ENCODE results near the gene NUDT17. TPM values are rescaled to one million over a fixed set of nuclear protein-coding genes. Genes with fewer than 3 reads are reported as not detected.

The NUDT17 gene
- total RNA-seq, 1 experiment from 2014 or later: 3.0 TPM

GRCh38 chr1:145889722-145890121 lies 44.3 kb downstream of the NUDT17 start:
- Histone ChIP-seq H3F3A (ENCODE audit: low read length, unreplicated experiment) (peaks cover 10% of the 10 kb centered on the region), H3K9ac (ENCODE audit: low read length) (no peak overlapping the region), H3K9me2 (replicated peaks; ENCODE audit: low read length) (no peaks in the 10 kb centered on the region), H3K79me2 (ENCODE audit: low read length) (no peaks in the 10 kb centered on the region), H2AFZ (ENCODE audit: low read length) (no peak overlapping the region), H3K4me1 (ENCODE audit: insufficient read depth, low read length) (peaks cover 54% of the 10 kb centered on the region), H3K27ac (ENCODE audit: low read length) (peak overlapping the region; percentile 95; the same call in 1 of the 2 replicates), H3K4me2 (ENCODE audit: low read length) (no peak overlapping the region), H3K27me3 (ENCODE audit: low read length) (no peaks in the 10 kb centered on the region), H3K9me3 (ENCODE audit: low read length) (no peaks in the 10 kb centered on the region), H3K36me3 (ENCODE audit: low read depth, low read length) (no peaks in the 10 kb centered on the region), H3K4me3 (ENCODE audit: low read length) (no peak overlapping the region), H4K20me1 (ENCODE audit: low read length) (no peaks in the 10 kb centered on the region)
- no TSS peak for BruUV-seq (replicated peaks)
- TF ChIP-seq, protein P1, sequence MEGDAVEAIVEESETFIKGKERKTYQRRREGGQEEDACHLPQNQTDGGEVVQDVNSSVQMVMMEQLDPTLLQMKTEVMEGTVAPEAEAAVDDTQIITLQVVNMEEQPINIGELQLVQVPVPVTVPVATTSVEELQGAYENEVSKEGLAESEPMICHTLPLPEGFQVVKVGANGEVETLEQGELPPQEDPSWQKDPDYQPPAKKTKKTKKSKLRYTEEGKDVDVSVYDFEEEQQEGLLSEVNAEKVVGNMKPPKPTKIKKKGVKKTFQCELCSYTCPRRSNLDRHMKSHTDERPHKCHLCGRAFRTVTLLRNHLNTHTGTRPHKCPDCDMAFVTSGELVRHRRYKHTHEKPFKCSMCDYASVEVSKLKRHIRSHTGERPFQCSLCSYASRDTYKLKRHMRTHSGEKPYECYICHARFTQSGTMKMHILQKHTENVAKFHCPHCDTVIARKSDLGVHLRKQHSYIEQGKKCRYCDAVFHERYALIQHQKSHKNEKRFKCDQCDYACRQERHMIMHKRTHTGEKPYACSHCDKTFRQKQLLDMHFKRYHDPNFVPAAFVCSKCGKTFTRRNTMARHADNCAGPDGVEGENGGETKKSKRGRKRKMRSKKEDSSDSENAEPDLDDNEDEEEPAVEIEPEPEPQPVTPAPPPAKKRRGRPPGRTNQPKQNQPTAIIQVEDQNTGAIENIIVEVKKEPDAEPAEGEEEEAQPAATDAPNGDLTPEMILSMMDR (conservative IDR thresholded peaks at IDR 0.05; ENCODE audit: low read depth, low read length): no peak
- TF ChIP-seq EZH2phosphoT487 (IDR thresholded peaks at IDR 0.05; ENCODE audit: borderline replicate concordance, low read length) (no peak), EZH2 (IDR thresholded peaks at IDR 0.05; ENCODE audit: low read length, unreplicated experiment) (no peak)
- ATAC-seq: no peak
- intact Hi-C loops (cut with micrococcal nuclease): no loop called here
- POLR2A ChIA-PET (ENCODE audit: unreplicated experiment): no interaction called here
- CTCF ChIA-PET: no interaction called here
- peak; percentile 15 for DNase-seq

DNA sequence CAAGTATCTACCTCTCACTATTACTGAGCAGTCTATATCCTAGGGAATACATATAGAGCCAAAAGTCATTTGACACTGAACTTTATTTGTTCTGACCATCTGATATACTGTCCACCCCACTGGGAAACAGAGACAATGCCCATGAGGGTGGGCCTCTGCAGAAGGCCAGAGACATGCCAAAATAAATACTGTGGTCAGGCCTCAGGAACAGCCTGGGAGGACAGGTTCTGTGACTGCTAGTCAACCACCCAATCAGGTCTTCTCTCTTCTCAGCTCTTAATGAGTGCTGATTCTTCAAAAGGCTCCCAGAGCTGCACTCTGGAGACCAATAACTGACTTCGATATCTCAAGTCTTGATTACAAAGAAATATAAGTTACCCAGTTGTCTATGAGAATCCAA lies 45.7 kb downstream of the NUDT17 start:
- Histone ChIP-seq H3K4me1 (ENCODE audit: insufficient read depth, low read length) (peaks cover 48% of the 10 kb centered on the region), H3K36me3 (ENCODE audit: low read depth, low read length) (no peaks in the 10 kb centered on the region), H3K9me3 (ENCODE audit: low read length) (no peaks in the 10 kb centered on the region), H4K20me1 (ENCODE audit: low read length) (no peaks in the 10 kb centered on the region), H2AFZ (ENCODE audit: low read length) (peak overlapping the region; percentile 48), H3F3A (ENCODE audit: low read length, unreplicated experiment) (peaks cover 10% of the 10 kb centered on the region), H3K9ac (ENCODE audit: low read length) (peak overlapping the region; percentile 75), H3K4me3 (ENCODE audit: low read length) (peak overlapping the region; percentile 50), H3K79me2 (ENCODE audit: low read length) (no peaks in the 10 kb centered on the region), H3K4me2 (ENCODE audit: low read length) (peak overlapping the region; percentile 82), H3K27me3 (ENCODE audit: low read length) (no peaks in the 10 kb centered on the region), H3K27ac (ENCODE audit: low read length) (peak overlapping the region; percentile 95), H3K9me2 (replicated peaks; ENCODE audit: low read length) (no peaks in the 10 kb centered on the region)
- ATAC-seq (peak; percentile 61), DNase-seq (peak; percentile 96)
- TF ChIP-seq EZH2 (IDR thresholded peaks at IDR 0.05; ENCODE audit: low read length, unreplicated experiment) (no peak), EZH2phosphoT487 (IDR thresholded peaks at IDR 0.05; ENCODE audit: borderline replicate concordance, low read length) (no peak)
- TF ChIP-seq, protein P1 (conservative IDR thresholded peaks at IDR 0.05; ENCODE audit: low read depth, low read length): no peak
- ChIA-PET CTCF (interaction anchor here (0.5 to 2.4 kb wide), 11 partner anchors 17 to 171 kb away, joined by 3 to 35 read pairs (median 6); partner anchors contain the start of genes ITGA10, LIX1L, NUDT17 and PIAS3), POLR2A (ENCODE audit: unreplicated experiment) (interaction anchor here (0.6 kb wide), 2 partner anchors 32 to 135 kb away, joined by 3 to 5 read pairs; no protein-coding TSS in a partner anchor)
- intact Hi-C loops (cut with micrococcal nuclease): loop anchor here (1.0 kb wide), 2 partner anchors 46 to 73 kb away; partner anchors contain the start of genes ANKRD34A, NUDT17 and POLR3GL
- BruUV-seq (replicated peaks): no TSS peak
